ENCODE measurements around the gene AASS. TPM values are rescaled to one million over a fixed set of nuclear protein-coding genes. Genes with fewer than 3 reads are reported as not detected.
"Not testable (repeated sequence)": the region's sequence is repeated elsewhere in the genome, so short reads cannot be mapped to it uniquely, and the experiment has no call there.

AASS gene
- total RNA-seq, 1 experiment from 2014 or later, result not detected

DNA sequence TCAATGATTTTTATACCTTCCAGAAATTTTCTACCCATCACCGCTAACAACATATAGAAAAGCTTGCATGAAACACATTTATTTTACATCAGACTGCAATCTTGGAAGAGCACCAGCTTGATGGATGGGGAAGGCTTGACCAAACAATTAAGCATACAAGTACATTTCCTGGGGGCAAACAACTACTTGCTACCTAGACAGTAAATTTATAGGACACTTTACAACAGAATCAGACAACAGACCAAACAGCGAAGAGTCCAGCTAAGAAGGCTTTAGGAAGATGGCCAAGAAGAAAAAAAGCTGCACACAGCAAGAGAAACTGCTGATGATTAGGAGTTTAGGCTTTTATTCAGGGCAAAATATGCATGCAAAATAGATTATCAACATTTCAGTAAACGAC lies 8.0 kb downstream of the AASS start:
- H3K79me2 ChIP-seq (ENCODE audit: low read length), result no peaks in the 10 kb centered on the region
- H3K4me2 ChIP-seq (ENCODE audit: low read depth, low read length, poor library complexity, severe bottlenecking), result no peak overlapping the region
- no peak overlapping the region for H3K9ac ChIP-seq (ENCODE audit: low read length)
- no peaks in the 10 kb centered on the region for H3K27me3 ChIP-seq (ENCODE audit: low read length)
- no peak for DNase-seq
- no peaks in the 10 kb centered on the region for H4K20me1 ChIP-seq (ENCODE audit: insufficient read depth, low read depth, low read length)
- H3K36me3 ChIP-seq (ENCODE audit: insufficient read depth, low read length), result no peaks in the 10 kb centered on the region
- no peaks in the 10 kb centered on the region for H3K9me2 ChIP-seq (replicated peaks; ENCODE audit: insufficient read depth, low read length)
- no peak overlapping the region for H3K27ac ChIP-seq (ENCODE audit: low read length)
- no peaks in the 10 kb centered on the region for H3K9me3 ChIP-seq (ENCODE audit: low read length)
- no peak overlapping the region for H2AFZ ChIP-seq (ENCODE audit: low read length)
- H3K4me3 ChIP-seq (ENCODE audit: low read length), result no peak overlapping the region
- H3K4me1 ChIP-seq (ENCODE audit: low read length), result no peaks in the 10 kb centered on the region

DNA sequence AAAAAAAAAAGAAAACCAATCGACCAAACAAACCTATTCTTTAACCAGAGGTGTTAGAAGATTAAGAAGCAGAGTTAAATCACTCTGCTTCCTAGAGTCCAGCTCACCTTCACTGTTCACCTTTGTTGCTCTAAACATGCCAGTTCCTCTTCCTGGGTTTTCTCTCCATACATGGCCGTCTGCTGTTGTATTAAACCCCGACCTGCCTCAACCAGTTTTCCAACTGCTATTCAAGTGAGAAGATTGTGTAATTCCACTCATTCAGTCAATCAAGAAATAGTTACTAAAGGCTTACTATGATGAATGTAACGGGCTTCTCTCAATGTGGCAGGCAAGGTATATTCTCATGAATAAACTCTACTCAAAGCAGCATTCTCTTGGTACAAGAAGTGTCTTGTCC lies 8.8 kb downstream of the AASS start:
- Histone ChIP-seq H3K79me2 (ENCODE audit: low read length) (no peaks in the 10 kb centered on the region), H3K9me2 (replicated peaks; ENCODE audit: insufficient read depth, low read length) (no peaks in the 10 kb centered on the region), H3K36me3 (ENCODE audit: insufficient read depth, low read length) (no peaks in the 10 kb centered on the region), H3K4me3 (ENCODE audit: low read length) (no peak overlapping the region), H3K4me1 (ENCODE audit: low read length) (no peaks in the 10 kb centered on the region), H3K27me3 (ENCODE audit: low read length) (no peaks in the 10 kb centered on the region), H3K9ac (ENCODE audit: low read length) (no peak overlapping the region), H2AFZ (ENCODE audit: low read length) (no peak overlapping the region), H3K27ac (ENCODE audit: low read length) (no peak overlapping the region), H3K9me3 (ENCODE audit: low read length) (no peaks in the 10 kb centered on the region), H3K4me2 (ENCODE audit: low read depth, low read length, poor library complexity, severe bottlenecking) (no peak overlapping the region), H4K20me1 (ENCODE audit: insufficient read depth, low read depth, low read length) (no peaks in the 10 kb centered on the region)
- no peak for DNase-seq

DNA sequence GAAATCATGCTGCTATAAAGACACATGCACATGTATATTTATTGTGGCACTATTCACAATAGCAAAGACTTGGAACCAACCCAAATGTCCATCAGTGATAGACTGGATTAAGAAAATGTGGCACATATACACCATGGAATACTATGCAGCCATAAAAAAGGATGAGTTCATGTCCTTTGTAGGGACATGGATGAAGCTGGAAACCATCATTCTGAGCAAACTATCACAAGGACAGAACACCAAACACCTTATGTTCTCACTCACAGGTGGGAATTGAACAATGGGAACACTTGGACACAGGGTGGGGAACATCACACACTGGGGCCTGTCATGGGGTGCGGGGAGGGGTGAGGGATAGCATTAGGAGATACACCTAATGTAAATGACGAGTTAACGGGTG lies 9.3 kb downstream of the AASS start:
- not testable (repeated sequence) for H3K9me3 ChIP-seq (ENCODE audit: low read length); H3K9ac ChIP-seq (ENCODE audit: low read length); H4K20me1 ChIP-seq (ENCODE audit: insufficient read depth, low read depth, low read length); H3K4me3 ChIP-seq (ENCODE audit: low read length); H3K36me3 ChIP-seq (ENCODE audit: insufficient read depth, low read length); DNase-seq; H3K27ac ChIP-seq (ENCODE audit: low read length); H3K4me1 ChIP-seq (ENCODE audit: low read length); H3K27me3 ChIP-seq (ENCODE audit: low read length); H3K9me2 ChIP-seq (replicated peaks; ENCODE audit: insufficient read depth, low read length); H3K4me2 ChIP-seq (ENCODE audit: low read depth, low read length, poor library complexity, severe bottlenecking); H3K79me2 ChIP-seq (ENCODE audit: low read length); H2AFZ ChIP-seq (ENCODE audit: low read length)

DNA sequence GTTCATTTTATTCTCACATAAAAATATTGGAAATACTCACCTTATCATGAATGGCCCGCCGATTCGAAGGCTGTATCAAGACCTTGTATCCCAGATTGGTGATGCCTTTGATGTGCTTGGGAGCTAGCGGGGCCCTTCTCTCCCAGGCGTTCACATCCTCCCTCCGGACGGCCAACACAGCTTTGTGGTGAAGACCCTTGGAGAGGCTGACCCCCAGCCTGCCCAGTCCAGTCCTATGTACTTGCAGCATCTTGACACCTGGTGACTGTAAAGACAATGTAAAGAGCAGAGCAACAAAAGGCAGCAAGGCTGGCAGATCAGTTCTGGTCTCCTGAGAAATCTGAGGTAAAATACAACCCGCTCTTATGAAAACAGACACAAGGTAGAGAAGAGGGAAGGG lies 10.6 kb downstream of the AASS start:
- no peak overlapping the region for H2AFZ ChIP-seq (ENCODE audit: low read length)
- H3K9ac ChIP-seq (ENCODE audit: low read length), result no peak overlapping the region
- no peak overlapping the region for H3K27ac ChIP-seq (ENCODE audit: low read length)
- H4K20me1 ChIP-seq (ENCODE audit: insufficient read depth, low read depth, low read length), result no peaks in the 10 kb centered on the region
- H3K9me3 ChIP-seq (ENCODE audit: low read length), result no peaks in the 10 kb centered on the region
- no peaks in the 10 kb centered on the region for H3K4me1 ChIP-seq (ENCODE audit: low read length)
- no peaks in the 10 kb centered on the region for H3K27me3 ChIP-seq (ENCODE audit: low read length)
- no peaks in the 10 kb centered on the region for H3K36me3 ChIP-seq (ENCODE audit: insufficient read depth, low read length)
- no peak overlapping the region for H3K4me3 ChIP-seq (ENCODE audit: low read length)
- no peak for DNase-seq
- H3K9me2 ChIP-seq (replicated peaks; ENCODE audit: insufficient read depth, low read length), result no peaks in the 10 kb centered on the region
- no peak overlapping the region for H3K4me2 ChIP-seq (ENCODE audit: low read depth, low read length, poor library complexity, severe bottlenecking)
- no peaks in the 10 kb centered on the region for H3K79me2 ChIP-seq (ENCODE audit: low read length)

DNA sequence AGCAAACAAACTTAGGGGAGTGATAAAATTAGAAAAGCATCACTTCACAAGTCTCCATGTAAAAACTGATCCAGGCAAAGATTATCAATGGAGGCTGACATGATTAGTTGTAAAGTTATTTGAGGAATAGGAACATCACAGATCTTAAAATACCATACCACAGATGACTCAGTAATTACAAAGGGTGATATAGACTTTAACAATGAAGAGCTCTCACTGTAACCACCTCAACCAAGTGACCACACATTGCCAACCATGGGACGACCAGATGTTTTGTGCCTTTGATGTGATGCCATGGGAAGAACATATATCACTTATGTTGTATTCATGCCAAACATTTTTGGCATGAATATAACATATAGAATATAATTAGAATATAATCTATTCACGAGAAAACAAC lies 11.7 kb downstream of the AASS start:
- Histone ChIP-seq H3K9me3 (ENCODE audit: low read length) (no peaks in the 10 kb centered on the region), H3K36me3 (ENCODE audit: insufficient read depth, low read length) (no peaks in the 10 kb centered on the region), H2AFZ (ENCODE audit: low read length) (no peak overlapping the region), H4K20me1 (ENCODE audit: insufficient read depth, low read depth, low read length) (no peaks in the 10 kb centered on the region), H3K9me2 (replicated peaks; ENCODE audit: insufficient read depth, low read length) (no peaks in the 10 kb centered on the region), H3K4me3 (ENCODE audit: low read length) (no peak overlapping the region), H3K4me1 (ENCODE audit: low read length) (no peaks in the 10 kb centered on the region), H3K79me2 (ENCODE audit: low read length) (no peaks in the 10 kb centered on the region), H3K4me2 (ENCODE audit: low read depth, low read length, poor library complexity, severe bottlenecking) (no peak overlapping the region), H3K27ac (ENCODE audit: low read length) (no peak overlapping the region), H3K9ac (ENCODE audit: low read length) (no peak overlapping the region), H3K27me3 (ENCODE audit: low read length) (no peaks in the 10 kb centered on the region)
- no peak for DNase-seq

- no peak for DNase-seq
These were observed 20.3 kb downstream of the AASS start for GRCh38 chr7:122123746-122124145.

DNA sequence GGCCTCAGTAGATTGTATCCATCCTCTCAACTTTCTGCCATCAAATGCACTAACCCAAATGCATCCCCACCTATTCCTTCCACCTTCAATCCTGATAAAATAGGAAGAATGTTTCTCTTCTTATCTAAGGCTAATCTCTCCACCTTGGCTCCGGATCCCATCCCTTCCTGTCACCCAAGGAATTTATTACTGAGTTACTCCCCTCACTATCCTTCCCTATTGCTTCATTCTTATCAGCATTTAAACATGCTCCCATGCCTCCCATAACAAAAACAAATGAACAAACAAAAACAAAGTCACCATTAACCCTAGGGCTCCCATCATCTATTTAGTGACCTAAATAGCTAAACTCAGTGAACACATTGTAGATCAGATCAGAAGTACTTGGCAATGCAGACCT lies 25.3 kb downstream of the AASS start:
- DNase-seq, result no peak
- no peaks in the 10 kb centered on the region for H4K20me1 ChIP-seq (ENCODE audit: insufficient read depth, low read depth, low read length)

More at GRCh38 chr7:122123746-122124145, 20.3 kb downstream of the AASS start:
- Histone ChIP-seq H3K79me2 (ENCODE audit: low read length) (no peaks in the 10 kb centered on the region), H3K9ac (ENCODE audit: low read length) (no peak overlapping the region), H3K4me1 (ENCODE audit: low read length) (no peaks in the 10 kb centered on the region), H3K9me3 (ENCODE audit: low read length) (no peaks in the 10 kb centered on the region), H3K36me3 (ENCODE audit: insufficient read depth, low read length) (no peaks in the 10 kb centered on the region), H3K9me2 (replicated peaks; ENCODE audit: insufficient read depth, low read length) (no peaks in the 10 kb centered on the region), H3K27me3 (ENCODE audit: low read length) (no peaks in the 10 kb centered on the region), H4K20me1 (ENCODE audit: insufficient read depth, low read depth, low read length) (no peaks in the 10 kb centered on the region), H3K4me3 (ENCODE audit: low read length) (no peak overlapping the region), H3K4me2 (ENCODE audit: low read depth, low read length, poor library complexity, severe bottlenecking) (no peak overlapping the region), H2AFZ (ENCODE audit: low read length) (no peak overlapping the region), H3K27ac (ENCODE audit: low read length) (no peak overlapping the region)

DNA sequence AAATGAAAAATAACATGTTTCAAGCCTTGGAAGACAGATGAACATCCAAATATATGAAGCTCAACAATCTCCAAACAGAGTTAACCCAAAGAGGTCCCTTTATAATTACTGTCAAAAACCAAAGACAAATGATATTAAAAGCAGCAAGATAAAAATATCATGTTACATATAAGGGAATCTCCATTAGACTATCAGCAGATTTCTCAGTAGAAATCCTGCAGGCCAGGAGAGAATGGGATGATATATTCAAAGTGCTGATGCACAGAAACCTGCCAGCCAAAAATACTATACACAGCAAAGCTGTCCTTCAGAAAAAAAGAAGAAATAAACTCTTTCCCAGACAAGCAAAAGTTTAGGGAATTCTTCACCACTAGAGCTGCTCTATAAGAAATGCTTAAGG lies 41.0 kb downstream of the AASS start:
- Histone ChIP-seq H3K27ac (ENCODE audit: low read length) (no peak overlapping the region), H3K9ac (ENCODE audit: low read length) (no peak overlapping the region), H3K79me2 (ENCODE audit: low read length) (no peaks in the 10 kb centered on the region), H4K20me1 (ENCODE audit: insufficient read depth, low read depth, low read length) (no peaks in the 10 kb centered on the region), H3K27me3 (ENCODE audit: low read length) (no peaks in the 10 kb centered on the region), H3K4me2 (ENCODE audit: low read depth, low read length, poor library complexity, severe bottlenecking) (no peak overlapping the region), H2AFZ (ENCODE audit: low read length) (no peak overlapping the region), H3K4me1 (ENCODE audit: low read length) (no peaks in the 10 kb centered on the region), H3K4me3 (ENCODE audit: low read length) (no peak overlapping the region), H3K9me3 (ENCODE audit: low read length) (peaks cover 3% of the 10 kb centered on the region; the same call in 1 of the 2 replicates), H3K36me3 (ENCODE audit: insufficient read depth, low read length) (no peaks in the 10 kb centered on the region), H3K9me2 (replicated peaks; ENCODE audit: insufficient read depth, low read length) (no peaks in the 10 kb centered on the region)
- DNase-seq, result no peak

More for the DNA sequence above, 25.3 kb downstream of the AASS start:
- H3K27ac ChIP-seq (ENCODE audit: low read length), result no peak overlapping the region
- H3K9me3 ChIP-seq (ENCODE audit: low read length), result no peaks in the 10 kb centered on the region
- H3K4me2 ChIP-seq (ENCODE audit: low read depth, low read length, poor library complexity, severe bottlenecking), result no peak overlapping the region
- no peaks in the 10 kb centered on the region for H3K9me2 ChIP-seq (replicated peaks; ENCODE audit: insufficient read depth, low read length)
- no peaks in the 10 kb centered on the region for H3K36me3 ChIP-seq (ENCODE audit: insufficient read depth, low read length)
- H2AFZ ChIP-seq (ENCODE audit: low read length), result no peak overlapping the region
- no peaks in the 10 kb centered on the region for H3K27me3 ChIP-seq (ENCODE audit: low read length)
- no peak overlapping the region for H3K9ac ChIP-seq (ENCODE audit: low read length)
- H3K4me3 ChIP-seq (ENCODE audit: low read length), result no peak overlapping the region
- no peaks in the 10 kb centered on the region for H3K79me2 ChIP-seq (ENCODE audit: low read length)
- no peaks in the 10 kb centered on the region for H3K4me1 ChIP-seq (ENCODE audit: low read length)

DNA sequence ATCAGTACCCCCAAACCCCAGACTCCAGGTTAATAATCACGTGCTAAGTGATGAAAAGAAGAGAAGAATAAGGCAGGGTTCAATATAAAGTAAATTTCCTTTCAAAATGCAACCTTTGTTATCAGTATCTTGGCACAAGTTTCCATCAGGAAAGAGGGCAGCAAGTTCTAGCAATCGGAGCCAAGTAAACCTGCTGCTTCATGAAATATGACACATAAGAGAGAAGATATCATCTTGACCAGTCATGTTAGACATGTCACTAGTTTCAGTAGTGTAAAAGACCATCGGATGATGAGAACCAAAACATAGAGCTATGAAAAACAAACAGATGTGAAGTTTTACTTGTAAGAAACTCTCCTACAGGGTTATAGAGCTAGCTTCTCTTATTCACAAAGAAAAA lies 44.0 kb downstream of the AASS start:
- Histone ChIP-seq H3K27me3 (ENCODE audit: low read length) (no peaks in the 10 kb centered on the region), H2AFZ (ENCODE audit: low read length) (no peak overlapping the region), H3K4me1 (ENCODE audit: low read length) (no peaks in the 10 kb centered on the region), H3K9me2 (replicated peaks; ENCODE audit: insufficient read depth, low read length) (no peaks in the 10 kb centered on the region), H3K9ac (ENCODE audit: low read length) (no peak overlapping the region), H3K27ac (ENCODE audit: low read length) (no peak overlapping the region), H3K4me3 (ENCODE audit: low read length) (no peak overlapping the region), H4K20me1 (ENCODE audit: insufficient read depth, low read depth, low read length) (no peaks in the 10 kb centered on the region), H3K36me3 (ENCODE audit: insufficient read depth, low read length) (no peaks in the 10 kb centered on the region), H3K9me3 (ENCODE audit: low read length) (peaks cover 3% of the 10 kb centered on the region; the same call in 1 of the 2 replicates), H3K79me2 (ENCODE audit: low read length) (no peaks in the 10 kb centered on the region), H3K4me2 (ENCODE audit: low read depth, low read length, poor library complexity, severe bottlenecking) (no peak overlapping the region)
- no peak for DNase-seq

Measured in Karpas-422 (cell line).